ENCODE measurements around the gene FAR1.
"Not testable (repeated sequence)": the region's sequence is repeated elsewhere in the genome, so short reads cannot be mapped to it uniquely, and the experiment has no call there.

DNA sequence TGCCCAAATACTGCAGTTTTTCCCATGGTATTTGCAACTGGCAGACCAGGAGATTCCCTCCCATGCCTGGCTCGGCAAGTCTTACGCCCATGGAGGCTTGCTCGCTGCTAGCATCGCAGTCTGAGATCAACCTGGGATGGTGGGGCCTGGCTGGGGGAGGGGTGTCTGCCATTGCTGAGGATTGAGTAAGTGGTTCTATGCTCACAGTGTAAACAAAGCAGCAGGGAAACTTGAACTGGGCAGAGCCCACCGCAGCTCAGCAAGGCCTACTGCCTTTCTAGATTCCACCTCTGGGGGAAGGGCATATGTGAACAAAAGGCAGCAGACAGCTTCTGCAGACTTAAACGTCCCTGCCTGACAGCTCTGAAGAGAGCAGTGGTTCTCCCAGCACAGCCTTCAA is 17.0 kb upstream of the FAR1 start:
- TF ChIP-seq POLR2AphosphoS5, POLR2A (IDR thresholded peaks at IDR 0.05): not testable (repeated sequence)
- TF ChIP-seq, protein P1, sequence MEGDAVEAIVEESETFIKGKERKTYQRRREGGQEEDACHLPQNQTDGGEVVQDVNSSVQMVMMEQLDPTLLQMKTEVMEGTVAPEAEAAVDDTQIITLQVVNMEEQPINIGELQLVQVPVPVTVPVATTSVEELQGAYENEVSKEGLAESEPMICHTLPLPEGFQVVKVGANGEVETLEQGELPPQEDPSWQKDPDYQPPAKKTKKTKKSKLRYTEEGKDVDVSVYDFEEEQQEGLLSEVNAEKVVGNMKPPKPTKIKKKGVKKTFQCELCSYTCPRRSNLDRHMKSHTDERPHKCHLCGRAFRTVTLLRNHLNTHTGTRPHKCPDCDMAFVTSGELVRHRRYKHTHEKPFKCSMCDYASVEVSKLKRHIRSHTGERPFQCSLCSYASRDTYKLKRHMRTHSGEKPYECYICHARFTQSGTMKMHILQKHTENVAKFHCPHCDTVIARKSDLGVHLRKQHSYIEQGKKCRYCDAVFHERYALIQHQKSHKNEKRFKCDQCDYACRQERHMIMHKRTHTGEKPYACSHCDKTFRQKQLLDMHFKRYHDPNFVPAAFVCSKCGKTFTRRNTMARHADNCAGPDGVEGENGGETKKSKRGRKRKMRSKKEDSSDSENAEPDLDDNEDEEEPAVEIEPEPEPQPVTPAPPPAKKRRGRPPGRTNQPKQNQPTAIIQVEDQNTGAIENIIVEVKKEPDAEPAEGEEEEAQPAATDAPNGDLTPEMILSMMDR (IDR thresholded peaks at IDR 0.05), result not testable (repeated sequence)
